Activated B cell treated with CpG ODN at 0.5 μM for 24 hours (primary cell): ENCODE measurements around the gene SCARB1. TPM values are rescaled to one million over a fixed set of nuclear protein-coding genes. Genes with fewer than 3 reads are reported as not detected.
A peak's percentile ranks its signal among the peaks of the same experiment; 100 is the strongest.

Experiments used
- ATAC-seq: fragments of 200-7000 bp; cut with Tn5 transposase; one replicate; pipeline ENCODE4 v1.10.0; 2021; ENCODE audit warnings: low read depth, mild to moderate bottlenecking, moderate library complexity
- CTCF ChIA-PET: fragments of 350-600 bp; sonication (Branson Sonifier 250); formaldehyde crosslinking; loops from one replicate; lab custom pipeline; 2021; ENCODE audit warnings: antibody characterized with exemption; lab: Charles Lee
- POLR2A ChIA-PET: fragments of 350-600 bp; sonication (Branson Sonifier 250); formaldehyde crosslinking; loops from one replicate; lab custom pipeline; 2021; ENCODE audit warnings: antibody characterized with exemption; lab: Charles Lee
- DNase-seq: peaks from one replicate; pipeline ENCODE4 v3.0.0; 2022
- H3K27ac Mint-ChIP-seq: one replicate; pipeline ENCODE4 v1.8.0; 2020; ENCODE audit warnings: mixed read lengths
- H3K27me3 Mint-ChIP-seq: one replicate; pipeline ENCODE4 v1.8.0; 2021; ENCODE audit warnings: mixed read lengths
- H3K36me3 Mint-ChIP-seq: one replicate; pipeline ENCODE4 v1.8.0; 2021; ENCODE audit warnings: low read depth, mixed read lengths
- H3K4me1 Mint-ChIP-seq: one replicate; pipeline ENCODE4 v1.8.0; 2021; ENCODE audit warnings: mixed read lengths
- H3K4me3 Mint-ChIP-seq: one replicate; pipeline ENCODE4 v1.8.0; 2020; ENCODE audit warnings: mild to moderate bottlenecking, mixed read lengths
- H3K9me3 Mint-ChIP-seq: one replicate; pipeline ENCODE4 v1.8.0; 2020; ENCODE audit warnings: mixed read lengths
- CTCF ChIP-seq: fragments of 200-600 bp; IDR thresholded peaks from one replicate; pipeline ENCODE4 v1.8.0; 2022; ENCODE audit warnings: antibody characterized with exemption, mild to moderate bottlenecking
- intact Hi-C: fragments of 100-400 bp; cut with micrococcal nuclease; formaldehyde crosslinking; loops from one replicate; pipeline ENCODE4 v1.15.1; 2024
- total RNA-seq: library from RNA; stranded (reverse); gene quantifications from 2 replicates; pipeline ENCODE4 v1.2.3, GENCODE V29; 2022

SCARB1 gene
- total RNA-seq, 1 donor from 2014 or later, result 39.3 TPM

- H3K36me3 Mint-ChIP-seq, result no peaks in the 10 kb centered on the region
- POLR2A ChIA-PET, result no interaction called here
- H3K4me1 Mint-ChIP-seq, result peaks cover 43% of the 10 kb centered on the region
These were observed 3.3 kb upstream of the SCARB1 start for GRCh38 chr12:124866883-124867400.

GRCh38 chr12:124866195-124866882 lies 2.7 kb upstream of the SCARB1 start:
- CTCF ChIA-PET, result no interaction called here
- Mint-ChIP-seq H3K27ac (no peak overlapping the region), H3K9me3 (no peaks in the 10 kb centered on the region), H3K27me3 (no peaks in the 10 kb centered on the region), H3K36me3 (no peaks in the 10 kb centered on the region), H3K4me3 (peak overlapping the region; percentile 5), H3K4me1 (peaks cover 49% of the 10 kb centered on the region)
- no peak for ATAC-seq
- POLR2A ChIA-PET, result no interaction called here
- no peak for TF ChIP-seq CTCF
- no peak for DNase-seq
- intact Hi-C loops, result loop anchor here (10.0 kb wide), 1 partner anchor 302 kb away; the partner anchor contains the start of gene NCOR2

More at GRCh38 chr12:124866883-124867400, 3.3 kb upstream of the SCARB1 start:
- CTCF ChIA-PET, result no interaction called here
- Mint-ChIP-seq H3K9me3 (no peaks in the 10 kb centered on the region), H3K27ac (no peak overlapping the region), H3K27me3 (no peaks in the 10 kb centered on the region), H3K4me3 (no peak overlapping the region)
- intact Hi-C loops, result loop anchor here (10.0 kb wide), 1 partner anchor 302 kb away; the partner anchor contains the start of gene NCOR2
- ATAC-seq (no peak), DNase-seq (no peak)
- no peak for TF ChIP-seq CTCF

DNA sequence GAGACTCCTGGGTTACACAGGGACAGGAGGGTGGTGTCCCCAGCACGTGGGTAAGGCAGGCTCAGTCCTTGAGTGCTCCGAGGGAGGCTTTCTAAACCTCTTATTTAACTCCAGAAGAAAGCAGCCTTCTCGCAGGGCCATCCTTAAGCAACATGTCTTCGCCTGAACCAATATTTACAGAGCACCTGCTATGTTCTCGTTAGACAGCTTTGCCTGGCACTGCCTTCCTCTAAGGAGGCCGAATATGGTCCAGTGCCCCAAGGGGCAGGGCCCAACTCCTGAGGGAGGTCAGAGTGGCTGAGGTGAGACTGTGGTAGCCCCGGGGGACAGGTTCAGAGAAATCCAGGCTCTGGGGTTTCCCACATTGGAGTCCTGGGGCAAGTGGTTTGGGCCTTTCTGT lies 2.1 kb upstream of the SCARB1 start:
- Mint-ChIP-seq H3K4me1 (peaks cover 51% of the 10 kb centered on the region), H3K4me3 (no peak overlapping the region), H3K36me3 (no peaks in the 10 kb centered on the region), H3K27me3 (no peaks in the 10 kb centered on the region), H3K9me3 (no peaks in the 10 kb centered on the region), H3K27ac (no peak overlapping the region)
- TF ChIP-seq CTCF, result no peak
- POLR2A ChIA-PET, result no interaction called here
- intact Hi-C loops, result loop anchor here (10.0 kb wide), 1 partner anchor 301 kb away; the partner anchor contains the start of gene NCOR2
- DNase-seq (no peak), ATAC-seq (no peak)
- CTCF ChIA-PET, result no interaction called here

GRCh38 chr12:124864326-124864752 lies 675 bp upstream of the SCARB1 start:
- Mint-ChIP-seq H3K4me3 (peak overlapping the region; percentile 81), H3K36me3 (no peaks in the 10 kb centered on the region), H3K4me1 (peaks cover 47% of the 10 kb centered on the region), H3K27me3 (no peaks in the 10 kb centered on the region), H3K27ac (peak overlapping the region; percentile 91), H3K9me3 (no peaks in the 10 kb centered on the region)
- intact Hi-C loops, result loop anchor here (10.0 kb wide), 1 partner anchor 300 kb away; the partner anchor contains the start of gene NCOR2
- no peak for DNase-seq
- ChIA-PET CTCF (no interaction called here), POLR2A (interaction anchor here (0.6 to 3.8 kb wide), 13 partner anchors 8 to 399 kb away, joined by 3 to 11 read pairs (median 5); partner anchors contain the start of gene UBC)
- TF ChIP-seq CTCF, result no peak
- no peak for ATAC-seq
